GM18951 (cell line): ENCODE data around the gene RIMKLA.

Experiments
- POLR2A ChIP-seq: IDR thresholded peaks from 4 replicates; pipeline ENCODE4 v1.6.1; 2011; ENCODE audit warnings: mild to moderate bottlenecking; ENCODE audit not compliant: insufficient read length, insufficient read depth; ENCODE audit errors: extremely low read depth
- in situ Hi-C: fragments of 300-500 bp; cut with MboI; formaldehyde crosslinking; loops from one replicate; pipeline ENCODE4 v1.12.0; 2022; ENCODE audit warnings: low sequenced_read_pairs, mixed read lengths, inconsistent platforms; ENCODE audit not compliant: unreplicated experiment

RIMKLA gene

GRCh38 chr1:42399315-42400100, 18.9 kb downstream of the RIMKLA start:
- in situ Hi-C loops: no loop called here
- TF ChIP-seq POLR2A: no peak

- TF ChIP-seq POLR2A: no peak
- in situ Hi-C loops: no loop called here
Observed at GRCh38 chr1:42403880-42404400, 23.3 kb downstream of the RIMKLA start.

DNA sequence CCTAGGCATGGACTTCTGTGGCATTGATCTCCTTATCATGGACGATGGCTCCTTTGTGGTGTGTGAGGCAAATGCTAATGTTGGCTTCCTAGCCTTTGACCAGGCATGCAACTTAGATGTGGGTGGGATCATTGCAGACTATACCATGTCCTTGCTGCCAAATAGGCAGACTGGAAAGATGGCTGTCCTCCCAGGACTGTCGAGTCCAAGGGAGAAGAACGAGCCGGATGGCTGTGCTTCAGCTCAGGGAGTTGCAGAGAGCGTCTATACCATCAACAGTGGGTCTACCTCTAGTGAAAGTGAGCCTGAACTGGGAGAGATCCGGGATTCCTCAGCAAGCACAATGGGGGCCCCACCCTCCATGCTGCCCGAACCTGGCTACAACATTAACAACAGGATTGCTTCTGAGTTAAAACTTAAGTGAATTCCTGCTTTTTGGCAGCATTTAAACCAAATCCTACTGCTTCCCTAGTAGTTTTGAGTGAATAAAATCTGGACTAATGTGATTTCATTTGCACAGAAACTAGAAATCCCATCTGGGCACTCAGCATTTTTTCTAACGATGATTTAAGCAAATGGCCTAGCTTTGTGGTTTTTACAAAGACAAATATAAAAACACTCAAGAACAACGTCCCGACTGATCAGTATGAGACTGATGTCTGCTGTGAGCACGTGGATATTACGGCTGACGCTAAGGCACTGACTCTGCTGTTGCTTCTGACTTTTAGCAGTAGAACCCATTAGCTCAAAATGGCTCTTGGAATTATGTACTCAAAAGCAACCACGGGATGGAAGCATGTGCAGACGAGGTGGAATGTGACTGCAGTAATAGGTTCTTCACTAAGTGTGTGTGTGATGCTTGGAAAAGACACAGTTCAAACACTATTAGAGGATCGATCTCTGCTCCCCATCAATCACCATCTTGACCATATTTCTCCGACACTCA, 34.2 kb downstream of the RIMKLA start:
- TF ChIP-seq POLR2A: no peak
- in situ Hi-C loops: no loop called here

GRCh38 chr1:42417166-42417565, 36.6 kb downstream of the RIMKLA start:
- TF ChIP-seq POLR2A: no peak
- in situ Hi-C loops: no loop called here

DNA sequence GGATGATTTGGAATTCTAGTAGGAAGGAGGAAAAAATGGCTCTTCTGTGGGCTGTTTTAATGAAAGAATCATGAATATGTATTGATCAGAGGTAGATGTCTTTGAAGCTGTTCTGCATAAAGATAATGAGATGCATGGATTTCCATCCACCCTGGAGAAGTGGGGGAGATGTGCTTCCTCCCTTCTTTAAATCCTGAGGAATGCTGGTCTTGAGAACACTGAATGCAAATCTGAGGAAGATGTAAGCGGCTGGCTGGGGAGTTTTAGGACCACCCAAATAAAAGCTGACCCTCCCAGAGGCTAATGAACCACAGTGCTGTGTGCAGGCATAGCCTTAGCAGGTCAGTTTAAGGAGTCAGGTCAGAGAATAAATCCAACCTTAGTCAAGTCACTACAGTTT, 37.9 kb downstream of the RIMKLA start:
- no peak for TF ChIP-seq POLR2A

GRCh38 chr1:42419126-42419821, 38.7 kb downstream of the RIMKLA start:
- no peak for TF ChIP-seq POLR2A
- in situ Hi-C loops: no loop called here

More for the DNA sequence above, 37.9 kb downstream of the RIMKLA start:
- in situ Hi-C loops: no loop called here

- no peak for TF ChIP-seq POLR2A
- in situ Hi-C loops: no loop called here
Observed at GRCh38 chr1:42420121-42420520, 39.5 kb downstream of the RIMKLA start.

DNA sequence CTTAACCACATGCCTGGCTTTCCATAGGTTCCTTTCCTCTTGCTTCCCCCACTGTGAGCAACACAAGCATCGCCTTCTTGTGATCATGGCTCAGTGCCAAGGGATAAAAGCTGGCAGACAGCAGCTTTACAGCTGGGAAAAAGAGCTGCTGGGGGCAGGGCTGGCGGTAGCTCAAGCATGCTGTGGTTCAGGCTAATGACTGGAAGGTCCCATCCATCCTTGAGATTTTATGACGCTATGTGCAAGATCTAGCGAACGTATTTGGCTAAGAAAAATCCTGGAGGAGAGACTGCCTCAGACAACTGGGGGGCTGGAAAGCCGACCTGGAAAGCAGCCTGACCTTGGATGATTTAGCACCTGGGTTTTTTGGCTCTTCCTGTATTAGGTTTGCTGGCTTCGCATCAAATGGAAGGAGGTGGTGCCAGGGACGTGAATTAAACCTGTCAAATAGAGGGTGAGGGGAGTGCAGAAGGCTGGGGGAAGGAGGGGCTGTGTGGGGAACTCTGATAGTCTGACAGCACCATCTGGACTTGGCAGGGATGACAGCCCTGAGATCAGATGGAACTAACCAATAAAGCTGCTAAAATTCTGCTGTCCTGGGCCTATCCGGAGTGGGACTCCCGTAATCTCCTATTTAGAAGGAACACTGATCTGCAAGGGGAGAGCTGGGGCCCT, 40.5 kb downstream of the RIMKLA start:
- in situ Hi-C loops: no loop called here
- no peak for TF ChIP-seq POLR2A

- no peak for TF ChIP-seq POLR2A
- in situ Hi-C loops: no loop called here
Observed at GRCh38 chr1:42422737-42423136, 42.1 kb downstream of the RIMKLA start.

- in situ Hi-C loops: no loop called here
- no peak for TF ChIP-seq POLR2A
Observed at GRCh38 chr1:42423681-42424080, 43.1 kb downstream of the RIMKLA start.

DNA sequence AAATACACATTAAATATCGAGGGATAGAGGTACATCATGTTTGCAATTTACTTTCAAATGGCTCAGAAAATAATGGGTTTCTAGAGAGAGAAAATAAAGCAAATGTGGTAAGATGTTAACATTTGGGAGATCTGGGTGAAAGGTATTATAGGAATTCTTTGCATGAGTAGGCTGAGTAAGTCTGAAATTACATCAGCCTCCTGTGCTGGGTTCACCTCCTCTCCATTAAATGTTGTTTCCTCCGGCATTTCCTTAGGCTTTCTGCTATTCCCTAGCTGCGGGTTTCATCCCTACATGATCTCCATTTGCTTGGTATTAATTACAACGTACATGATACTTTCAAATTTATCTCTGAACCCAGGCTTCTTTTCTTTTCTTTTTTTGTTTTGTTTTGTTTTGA, 43.6 kb downstream of the RIMKLA start:
- in situ Hi-C loops: no loop called here
- no peak for TF ChIP-seq POLR2A

DNA sequence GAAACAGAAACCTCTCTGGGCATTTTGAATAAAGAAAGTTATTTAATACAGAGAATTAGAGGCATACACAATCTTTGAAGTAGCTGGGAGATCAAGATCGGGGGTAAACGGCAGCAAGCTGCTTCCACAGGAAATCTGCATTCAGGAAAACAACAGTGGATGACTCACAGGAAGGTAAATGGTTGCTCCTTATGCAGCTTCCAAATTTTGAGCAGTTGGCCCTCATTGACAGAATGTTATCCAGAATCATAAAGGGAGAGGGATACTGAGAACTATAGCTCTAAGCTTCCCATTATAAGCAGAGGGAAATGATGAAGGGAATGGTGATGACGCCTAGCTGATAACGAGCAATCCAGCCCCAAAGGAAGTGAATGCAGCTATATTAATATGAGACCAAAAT, 46.6 kb downstream of the RIMKLA start:
- in situ Hi-C loops: no loop called here
- no peak for TF ChIP-seq POLR2A
